GM10266 (cell line): Measurements from ENCODE around the gene NKG7.
"Not testable (repeated sequence)": the region's sequence is repeated elsewhere in the genome, so short reads cannot be mapped to it uniquely, and the experiment has no call there.

Source experiments
- DNase-seq: peaks from one replicate; pipeline ENCODE4 v3.0.0; 2012; ENCODE audit errors: extremely low spot score
- CTCF ChIP-seq: IDR thresholded peaks from 2 replicates; pipeline ENCODE4 v1.5.1; 2012; ENCODE audit warnings: mild to moderate bottlenecking, low read depth; ENCODE audit not compliant: control insufficient read depth, insufficient read depth; ENCODE audit errors: missing control alignments

The NKG7 gene

DNA sequence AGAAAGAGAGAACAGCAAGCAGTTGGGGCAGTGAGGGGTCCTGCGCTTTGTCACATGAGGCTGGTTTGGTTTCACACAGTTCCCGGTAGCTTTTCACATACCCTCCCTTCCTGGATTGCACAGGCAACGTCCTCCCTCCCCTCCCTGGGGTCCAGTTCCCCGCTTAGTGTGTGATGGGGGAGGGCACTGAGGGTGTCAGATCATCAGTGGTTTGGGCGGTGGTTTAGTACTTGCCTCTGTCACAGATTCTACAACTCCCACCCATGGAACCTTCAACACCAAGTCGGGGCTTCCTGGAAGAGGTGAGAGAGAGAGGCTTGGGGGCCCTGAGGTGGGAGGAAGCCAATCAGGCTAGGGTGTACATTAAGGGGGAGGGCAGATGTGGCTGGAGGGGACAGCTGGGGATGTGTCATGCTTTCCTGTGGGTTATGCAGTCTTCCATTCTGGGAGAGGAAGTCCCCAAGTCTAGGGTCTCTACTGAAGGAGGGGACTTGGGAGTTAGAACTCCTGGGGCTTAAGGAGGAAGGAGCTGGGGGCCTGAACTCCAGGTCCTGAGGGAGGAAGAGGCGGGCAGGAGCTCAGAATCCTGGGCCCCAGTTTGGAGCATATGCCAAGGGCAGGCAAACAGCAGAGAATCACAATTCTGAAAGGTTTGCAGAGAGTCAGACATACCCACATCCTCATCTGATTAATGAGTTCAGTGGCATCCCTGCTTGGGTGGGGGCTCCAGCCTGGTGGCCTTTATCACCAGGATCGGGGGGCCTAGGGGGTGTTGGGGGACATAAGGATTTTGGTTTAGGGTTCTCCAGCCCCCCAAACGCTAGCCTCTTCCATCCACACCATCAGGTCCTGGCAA, at the start of gene NKG7:
TSS of gene NKG7 (minus strand) at position 6 of the 856 bp plus-strand sequence. CDS start 119 bp downstream, outside the sequence.
- no peak for TF ChIP-seq CTCF
- DNase-seq: peak; percentile 79

- TF ChIP-seq CTCF: peak; percentile 98
- peak; percentile 82 for DNase-seq
Observed at GRCh38 chr19:51422053-51422448, 49.6 kb upstream of the NKG7 start.

DNA sequence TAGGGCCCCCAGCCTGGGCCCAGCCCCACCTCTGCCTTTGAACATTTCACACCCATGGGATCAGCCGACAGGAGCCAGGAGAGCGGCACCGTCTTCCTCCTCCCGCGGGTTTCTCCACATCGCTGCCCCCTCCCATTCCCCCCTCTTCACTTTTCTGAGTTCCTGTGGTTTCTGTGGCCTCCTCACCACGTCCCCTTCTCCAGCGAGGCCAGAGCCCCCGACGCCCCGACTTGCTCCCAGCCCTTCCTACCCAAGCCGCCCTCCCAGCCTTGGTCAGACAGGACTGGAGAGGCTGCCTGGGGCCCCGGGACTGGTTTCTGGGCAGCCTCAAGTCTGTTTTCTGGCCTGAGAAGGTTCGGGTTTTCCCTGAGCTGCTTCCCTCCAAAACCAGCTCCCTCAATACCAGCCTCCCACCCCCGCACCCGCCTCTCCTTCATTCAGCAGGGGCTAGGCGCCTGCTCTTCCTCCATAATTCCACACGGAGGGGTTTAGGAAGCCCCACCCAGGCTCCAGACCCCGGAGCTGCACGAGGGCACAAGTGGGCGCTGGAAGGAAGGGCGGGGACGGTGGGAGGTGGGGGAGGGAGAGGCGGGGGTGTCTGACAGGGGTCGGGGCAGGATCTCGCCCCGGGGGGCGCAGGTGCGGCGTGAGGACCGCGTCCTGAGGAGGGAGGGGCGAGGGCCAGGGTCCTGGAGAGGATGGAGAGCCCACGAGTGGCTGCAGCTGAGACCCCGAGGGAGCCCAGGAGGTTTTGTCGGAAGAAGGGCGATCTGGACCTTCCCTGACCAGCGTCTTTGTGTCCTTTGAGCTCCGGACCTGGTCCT, 49.0 kb upstream of the NKG7 start:
- TF ChIP-seq CTCF: no peak
- DNase-seq: no peak

DNA sequence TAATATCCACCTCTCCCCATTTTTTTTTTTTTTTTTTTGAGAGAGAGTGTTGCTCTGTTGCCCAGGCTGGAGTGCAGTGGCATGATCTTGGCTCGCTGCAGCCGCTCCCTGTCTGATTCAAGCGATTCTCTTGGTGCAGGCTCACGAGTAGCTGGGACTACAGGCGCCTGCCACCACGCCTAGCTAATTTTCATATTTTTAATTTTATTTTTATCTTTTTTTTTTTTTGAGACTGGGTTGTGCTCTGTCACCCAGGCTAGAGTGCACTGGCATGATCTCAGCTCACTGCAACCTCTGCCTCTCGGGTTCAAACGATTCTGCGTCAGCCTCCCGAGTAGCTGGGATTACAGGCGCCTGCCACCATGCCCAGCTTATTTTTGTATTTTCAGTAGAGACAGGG, 48.1 kb upstream of the NKG7 start:
- DNase-seq: not testable (repeated sequence)

DNA sequence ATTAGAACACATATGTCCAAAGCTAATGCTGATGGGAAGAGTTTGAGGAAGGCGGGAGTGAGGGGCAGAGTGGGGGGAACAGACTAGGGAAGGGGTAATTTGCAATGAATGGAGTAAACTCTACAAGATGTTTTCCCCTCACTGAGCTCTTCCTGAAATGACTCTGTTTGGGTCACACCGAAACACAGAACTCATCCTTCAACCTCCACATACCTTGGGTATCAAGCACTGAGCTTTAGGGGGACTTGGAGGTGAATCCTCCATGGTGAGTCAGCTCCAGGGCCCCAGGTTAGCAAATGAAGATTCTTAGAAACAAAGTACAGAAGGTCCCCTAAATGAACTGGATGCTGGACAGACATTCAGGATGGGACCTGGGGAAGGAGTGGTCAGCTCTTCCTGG, 46.3 kb upstream of the NKG7 start:
- no peak for DNase-seq

DNA sequence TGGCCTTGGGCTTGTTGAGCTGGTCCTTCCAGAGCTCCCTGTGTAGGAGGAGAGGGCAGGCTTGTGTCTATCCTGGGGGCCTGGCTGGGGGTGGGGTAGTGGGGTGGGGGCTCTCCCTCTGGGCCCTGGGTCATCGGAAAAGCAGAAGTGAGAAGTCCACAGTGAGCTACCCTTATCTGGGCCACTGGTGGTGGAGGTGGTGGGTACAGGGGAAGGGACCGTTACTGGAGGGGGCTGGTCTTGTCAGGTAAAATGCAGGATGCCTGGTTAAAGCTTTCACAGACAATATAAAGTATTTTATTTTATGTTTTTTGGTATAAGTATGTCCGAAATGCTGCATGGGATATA, 45.3 kb upstream of the NKG7 start:
- no peak for TF ChIP-seq CTCF
- no peak for DNase-seq

More for the DNA sequence above, 46.3 kb upstream of the NKG7 start:
- TF ChIP-seq CTCF: no peak

DNA sequence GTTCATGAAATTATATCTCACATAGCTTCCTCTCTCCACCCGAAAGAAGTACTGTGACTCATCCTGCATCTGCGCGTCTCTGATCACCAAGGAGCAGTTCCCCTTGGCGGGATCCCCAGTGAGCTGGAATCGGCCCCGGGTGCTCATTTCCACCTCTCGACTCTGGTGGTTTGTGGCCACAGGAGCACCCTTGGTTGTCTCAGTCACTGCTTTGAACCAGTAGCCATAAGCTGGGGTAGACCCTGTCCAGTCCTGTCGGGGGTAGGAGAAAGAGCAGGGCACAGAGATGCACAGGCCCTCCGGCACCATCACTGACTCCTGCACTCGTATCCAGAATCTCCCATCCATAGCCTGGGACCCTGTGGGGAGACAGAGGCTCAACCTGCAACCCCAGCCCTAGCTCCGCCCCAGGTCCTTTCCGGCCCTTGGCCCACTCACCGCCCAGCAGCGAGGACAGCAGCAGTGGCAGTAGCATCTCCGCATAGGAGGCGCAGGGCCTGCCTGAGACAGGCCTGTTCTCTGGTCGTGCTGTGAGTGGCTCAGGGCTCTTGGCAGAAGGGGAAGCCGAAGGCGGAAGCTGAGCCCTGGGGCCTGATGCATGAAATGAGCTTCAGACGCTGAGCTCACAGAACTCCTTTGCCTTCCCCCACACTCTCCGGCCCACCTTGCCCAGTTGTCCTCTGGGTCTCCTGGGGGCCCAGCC, 44.8 kb upstream of the NKG7 start, which contains the start of gene SIGLEC10:
TSS of gene SIGLEC10 (minus strand) at position 536 of the 703 bp plus-strand sequence. CDS start at position 475, 61 bp downstream.
- peak; percentile 68 for DNase-seq
- no peak for TF ChIP-seq CTCF

- not testable (repeated sequence) for DNase-seq
Observed at GRCh38 chr19:51416422-51416821, 44.0 kb upstream of the NKG7 start.
